Activated CD4-positive, alpha-beta T cell treated with anti-CD3 and anti-CD28 coated beads, Interleukin-2, amount 50 U/mL, for 48 hours (primary cell): Measurements from ENCODE around the gene SLC49A3.
"Not testable (repeated sequence)": the region's sequence is repeated elsewhere in the genome, so short reads cannot be mapped to it uniquely, and the experiment has no call there.

ENCODE experiments used
- DNase-seq, 2 experiments: peaks; one replicate each; pipeline ENCODE4 v3.0.0-alpha.2; 2020

The SLC49A3 gene

GRCh38 chr4:700587-701264, 11.8 kb upstream of the SLC49A3 start:
- no peak for DNase-seq

- DNase-seq, result no peak
These were observed 11.0 kb upstream of the SLC49A3 start for GRCh38 chr4:699816-700580.

- DNase-seq, result not testable (repeated sequence)
These were observed 5.5 kb upstream of the SLC49A3 start for GRCh38 chr4:694341-694940.

GRCh38 chr4:692771-693554, 4.0 kb upstream of the SLC49A3 start:
- DNase-seq, result no peak

- DNase-seq, result no peak
These were observed 772 bp upstream of the SLC49A3 start for GRCh38 chr4:689723-690122.

- DNase-seq, result no peak
These were observed 739 bp downstream of the SLC49A3 start for GRCh38 chr4:687971-688853.

GRCh38 chr4:687048-687970, 1.6 kb downstream of the SLC49A3 start:
- no peak for DNase-seq

GRCh38 chr4:686413-687040, 2.4 kb downstream of the SLC49A3 start:
- no peak for DNase-seq

GRCh38 chr4:685679-686412, 3.1 kb downstream of the SLC49A3 start:
- no peak for DNase-seq

GRCh38 chr4:684623-685327, 4.2 kb downstream of the SLC49A3 start:
- DNase-seq, result no peak

- peak; percentile 34 to 49 for DNase-seq
These were observed 4.8 kb downstream of the SLC49A3 start for GRCh38 chr4:683982-684622.

GRCh38 chr4:683247-683897, 5.6 kb downstream of the SLC49A3 start:
- no peak for DNase-seq

GRCh38 chr4:682490-683172, 6.3 kb downstream of the SLC49A3 start:
- no peak for DNase-seq

- DNase-seq, result no peak
These were observed 7.1 kb downstream of the SLC49A3 start for GRCh38 chr4:681736-682451.

- DNase-seq, result peak; percentile 63 to 69
These were observed 7.9 kb downstream of the SLC49A3 start for GRCh38 chr4:680928-681645.

- DNase-seq, result peak in 1 of 2 experiments; percentile 45
These were observed 8.4 kb downstream of the SLC49A3 start for GRCh38 chr4:680551-680927.
